Dermis lymphatic vessel endothelial cell (primary cell): ENCODE data around the gene GFPT1. TPM values are rescaled to one million over a fixed set of nuclear protein-coding genes. Genes with fewer than 3 reads are reported as not detected.

Experiments used
- total RNA-seq: library from RNA; depleted of rRNA; stranded (reverse); fragments of >200 nt; gene quantifications from 2 replicates; pipeline ENCODE4 v1.2.1, GENCODE V29; 2014

The GFPT1 gene
- 21.1 and 24.6 TPM in 2 replicates for total RNA-seq

DNA sequence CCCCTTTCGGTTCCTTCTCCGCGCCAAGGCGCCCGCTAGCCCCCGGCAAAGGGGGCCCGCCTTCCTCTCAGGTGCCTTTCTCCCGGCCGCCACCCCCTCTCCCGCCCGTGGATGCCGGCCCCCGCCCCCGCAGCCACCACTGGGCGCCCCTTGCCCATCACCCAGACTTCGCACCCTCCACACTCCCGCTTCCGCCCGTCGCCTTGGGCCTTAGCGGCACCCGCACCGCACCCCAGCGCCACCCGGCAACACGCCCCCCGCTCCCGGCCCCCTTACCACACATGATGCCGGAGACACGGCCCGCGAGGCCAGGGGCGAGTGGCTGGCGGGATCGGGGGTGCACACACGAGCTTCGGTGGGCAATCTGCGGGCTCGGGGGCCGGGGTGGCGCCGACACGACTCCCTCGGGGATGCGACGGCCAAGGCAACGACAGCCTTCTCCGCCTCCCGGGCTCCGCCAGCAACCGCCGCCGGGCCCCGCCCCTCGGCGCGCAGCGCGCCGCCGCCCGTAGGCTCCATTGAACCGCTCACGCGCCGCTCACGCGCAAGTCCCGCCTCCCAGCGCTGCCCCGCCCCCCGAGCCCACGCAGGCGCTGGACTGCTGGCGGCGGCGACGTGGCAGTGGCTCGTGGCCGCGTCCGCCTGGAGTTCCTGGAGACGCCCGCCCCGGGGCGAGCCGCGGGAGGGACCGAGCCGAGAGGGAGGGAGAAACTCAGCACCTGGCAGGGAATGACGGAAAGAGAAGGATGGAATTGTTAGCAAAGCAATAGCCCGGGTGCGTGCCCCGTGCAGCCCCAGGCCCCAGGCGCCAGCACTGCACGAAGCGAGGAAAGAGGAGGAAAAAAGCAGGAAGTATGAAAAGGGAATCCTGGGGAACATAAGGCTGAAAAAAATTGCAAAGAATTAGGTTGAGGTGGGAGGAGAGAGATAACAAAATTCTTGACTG, at the start of gene GFPT1:
TSS of gene GFPT1 (minus strand) at position 439 of the 946 bp plus-strand sequence. CDS start at position 283, 156 bp downstream.

Other genes with a start within 250 kb of the GFPT1 start
- 40.9 and 44.3 TPM in 2 replicates for gene NFU1, start 50.2 kb upstream of the GFPT1 start, total RNA-seq